ENCODE measurements around the gene ZFAND3.

GRCh38 chr6:37891072-37891471 is 71.5 kb downstream of the ZFAND3 start:
- no peak for TF ChIP-seq CTCF (conservative IDR thresholded peaks at IDR 0.05; ENCODE audit: low read depth, low read length)
- TF ChIP-seq EZH2phosphoT487 (IDR thresholded peaks at IDR 0.05; ENCODE audit: borderline replicate concordance, low read length), result no peak

All from PC-3 (cell line).